NCI-H2107 treated with DMSO at 0.1 percent for 48 hours (cell line): ENCODE results near the gene LYZL1.
"Not testable (repeated sequence)": the region's sequence is repeated elsewhere in the genome, so short reads cannot be mapped to it uniquely, and the experiment has no call there.

ENCODE experiments used
- DNase-seq: peaks from one replicate; lab custom pipeline; 2025; ENCODE audit not compliant: unreplicated experiment; lab: John Stamatoyannopoulos, UW

LYZL1 gene

GRCh38 chr10:29259498-29259897 lies 29.4 kb upstream of the LYZL1 start:
- DNase-seq: no peak

GRCh38 chr10:29263506-29263905 lies 25.4 kb upstream of the LYZL1 start:
- DNase-seq: no peak

GRCh38 chr10:29265210-29265768 lies 23.6 kb upstream of the LYZL1 start:
- no peak for DNase-seq

- peak; percentile 23 for DNase-seq
Measured at GRCh38 chr10:29266641-29267040, 22.2 kb upstream of the LYZL1 start.

- DNase-seq: no peak
Measured at GRCh38 chr10:29268011-29268410, 20.9 kb upstream of the LYZL1 start.

GRCh38 chr10:29269486-29269885 lies 19.4 kb upstream of the LYZL1 start:
- no peak for DNase-seq

- DNase-seq: no peak
Measured at GRCh38 chr10:29270883-29271282, 18.0 kb upstream of the LYZL1 start.

GRCh38 chr10:29271877-29272276 lies 17.0 kb upstream of the LYZL1 start:
- DNase-seq: no peak

GRCh38 chr10:29273478-29273877 lies 15.4 kb upstream of the LYZL1 start:
- DNase-seq: no peak

- no peak for DNase-seq
Measured at GRCh38 chr10:29276251-29276850, 12.5 kb upstream of the LYZL1 start.

- DNase-seq: no peak
Measured at GRCh38 chr10:29277296-29277695, 11.6 kb upstream of the LYZL1 start.

GRCh38 chr10:29279779-29280487 lies 8.9 kb upstream of the LYZL1 start:
- no peak for DNase-seq

- no peak for DNase-seq
Measured at GRCh38 chr10:29280488-29280840, 8.4 kb upstream of the LYZL1 start.

GRCh38 chr10:29285624-29286051 lies 3.2 kb upstream of the LYZL1 start:
- DNase-seq: no peak

- no peak for DNase-seq
Measured at GRCh38 chr10:29287635-29288034, 1.2 kb upstream of the LYZL1 start.

- DNase-seq: not testable (repeated sequence)
Measured at GRCh38 chr10:29291561-29291960, 2.7 kb downstream of the LYZL1 start.

GRCh38 chr10:29292406-29292805 lies 3.5 kb downstream of the LYZL1 start:
- not testable (repeated sequence) for DNase-seq

- no peak for DNase-seq
Measured at GRCh38 chr10:29295813-29296212, 6.9 kb downstream of the LYZL1 start.

- DNase-seq: no peak
Measured at GRCh38 chr10:29297678-29298077, 8.8 kb downstream of the LYZL1 start.

GRCh38 chr10:29301359-29301910 lies 12.6 kb downstream of the LYZL1 start:
- no peak for DNase-seq

- no peak for DNase-seq
Measured at GRCh38 chr10:29302499-29302898, 13.6 kb downstream of the LYZL1 start.

- DNase-seq: peak; percentile 60
Measured at GRCh38 chr10:29304264-29304994, 15.6 kb downstream of the LYZL1 start.
